ENCODE data around the gene NRSN2.
"Not testable (repeated sequence)": the region's sequence is repeated elsewhere in the genome, so short reads cannot be mapped to it uniquely, and the experiment has no call there.

NRSN2 gene

DNA sequence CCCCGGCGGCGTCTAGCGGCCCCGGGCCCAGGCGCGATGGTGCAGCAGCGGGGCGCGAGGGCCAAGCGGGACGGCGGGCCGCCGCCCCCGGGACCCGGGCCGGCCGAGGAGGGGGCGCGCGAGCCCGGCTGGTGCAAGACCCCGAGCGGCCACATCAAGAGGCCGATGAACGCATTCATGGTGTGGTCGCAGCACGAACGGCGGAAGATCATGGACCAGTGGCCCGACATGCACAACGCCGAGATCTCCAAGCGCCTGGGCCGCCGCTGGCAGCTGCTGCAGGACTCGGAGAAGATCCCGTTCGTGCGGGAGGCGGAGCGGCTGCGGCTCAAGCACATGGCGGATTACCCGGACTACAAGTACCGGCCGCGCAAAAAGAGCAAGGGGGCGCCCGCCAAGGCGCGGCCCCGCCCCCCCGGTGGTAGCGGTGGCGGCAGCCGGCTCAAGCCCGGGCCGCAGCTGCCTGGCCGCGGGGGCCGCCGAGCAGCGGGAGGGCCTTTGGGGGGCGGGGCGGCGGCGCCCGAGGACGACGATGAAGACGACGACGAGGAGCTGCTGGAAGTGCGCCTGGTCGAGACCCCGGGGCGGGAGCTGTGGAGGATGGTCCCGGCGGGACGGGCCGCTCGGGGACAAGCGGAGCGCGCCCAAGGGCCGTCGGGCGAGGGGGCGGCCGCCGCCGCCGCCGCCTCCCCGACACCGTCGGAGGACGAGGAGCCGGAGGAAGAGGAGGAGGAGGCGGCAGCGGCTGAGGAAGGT is 20.8 kb upstream of the NRSN2 start:
- DNase-seq: peak; percentile 81 to 83

DNA sequence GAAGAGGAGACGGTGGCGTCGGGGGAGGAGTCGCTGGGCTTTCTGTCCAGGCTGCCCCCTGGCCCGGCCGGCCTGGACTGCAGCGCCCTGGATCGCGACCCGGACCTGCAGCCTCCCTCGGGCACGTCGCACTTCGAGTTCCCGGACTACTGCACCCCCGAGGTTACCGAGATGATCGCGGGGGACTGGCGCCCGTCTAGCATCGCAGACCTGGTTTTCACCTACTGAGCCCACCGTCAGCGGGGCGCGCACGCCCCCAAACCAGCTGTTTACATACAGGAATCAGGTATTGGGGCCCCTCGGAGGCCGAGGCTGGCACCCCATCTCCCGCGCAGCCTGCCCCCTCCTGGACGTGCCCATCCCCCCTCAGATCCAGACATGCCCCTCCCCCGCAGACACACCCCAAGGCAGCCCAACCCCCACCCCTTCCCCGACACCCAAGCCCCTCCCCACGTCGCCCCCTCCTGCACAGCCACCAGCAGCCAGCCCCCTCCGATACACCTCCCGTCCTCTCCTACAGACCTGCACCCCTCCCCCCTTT is 20.2 kb upstream of the NRSN2 start:
- DNase-seq: peak in 1 of 2 experiments; percentile 67

DNA sequence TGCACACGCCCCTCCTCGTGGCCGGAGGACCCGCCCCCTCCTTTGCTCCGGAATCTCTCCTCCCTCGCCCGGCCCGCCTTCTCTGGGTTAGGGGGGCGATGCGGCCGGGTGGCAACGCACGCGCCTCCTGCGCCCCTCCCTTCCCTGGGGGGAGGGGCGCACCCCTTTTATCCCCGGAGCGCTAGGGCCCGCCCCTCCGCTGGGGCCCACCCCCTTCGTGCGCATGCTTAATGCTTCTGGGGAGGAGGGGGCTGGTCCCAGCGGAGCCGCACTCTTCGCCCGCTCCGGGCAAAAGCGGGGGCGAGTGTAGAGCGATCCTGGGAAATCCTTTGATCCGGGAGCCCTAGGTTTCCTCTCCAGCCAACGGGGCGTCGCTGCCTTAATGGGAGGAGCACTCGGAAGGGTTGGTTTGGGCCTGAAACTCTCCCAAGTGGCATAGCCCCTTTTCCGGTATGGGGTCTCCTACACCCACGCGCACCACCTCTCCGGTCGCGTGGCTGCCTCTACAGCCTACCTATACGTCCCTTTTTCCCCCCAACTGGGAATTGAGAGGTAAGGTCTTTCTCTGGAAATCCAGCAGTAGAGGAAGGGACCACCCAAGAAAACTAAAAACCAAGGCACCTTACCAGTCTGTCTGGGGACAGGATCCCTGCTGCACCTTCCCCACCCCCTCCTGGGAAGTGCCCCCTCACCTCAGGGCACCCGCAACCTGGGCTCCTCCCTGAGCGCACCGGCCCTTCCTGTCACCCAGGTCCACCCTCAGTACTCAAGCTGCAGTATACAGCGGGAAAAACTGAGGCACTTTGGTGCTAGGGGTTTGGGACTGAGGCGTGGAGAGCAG is 19.5 kb upstream of the NRSN2 start:
- DNase-seq: peak; percentile 97

DNA sequence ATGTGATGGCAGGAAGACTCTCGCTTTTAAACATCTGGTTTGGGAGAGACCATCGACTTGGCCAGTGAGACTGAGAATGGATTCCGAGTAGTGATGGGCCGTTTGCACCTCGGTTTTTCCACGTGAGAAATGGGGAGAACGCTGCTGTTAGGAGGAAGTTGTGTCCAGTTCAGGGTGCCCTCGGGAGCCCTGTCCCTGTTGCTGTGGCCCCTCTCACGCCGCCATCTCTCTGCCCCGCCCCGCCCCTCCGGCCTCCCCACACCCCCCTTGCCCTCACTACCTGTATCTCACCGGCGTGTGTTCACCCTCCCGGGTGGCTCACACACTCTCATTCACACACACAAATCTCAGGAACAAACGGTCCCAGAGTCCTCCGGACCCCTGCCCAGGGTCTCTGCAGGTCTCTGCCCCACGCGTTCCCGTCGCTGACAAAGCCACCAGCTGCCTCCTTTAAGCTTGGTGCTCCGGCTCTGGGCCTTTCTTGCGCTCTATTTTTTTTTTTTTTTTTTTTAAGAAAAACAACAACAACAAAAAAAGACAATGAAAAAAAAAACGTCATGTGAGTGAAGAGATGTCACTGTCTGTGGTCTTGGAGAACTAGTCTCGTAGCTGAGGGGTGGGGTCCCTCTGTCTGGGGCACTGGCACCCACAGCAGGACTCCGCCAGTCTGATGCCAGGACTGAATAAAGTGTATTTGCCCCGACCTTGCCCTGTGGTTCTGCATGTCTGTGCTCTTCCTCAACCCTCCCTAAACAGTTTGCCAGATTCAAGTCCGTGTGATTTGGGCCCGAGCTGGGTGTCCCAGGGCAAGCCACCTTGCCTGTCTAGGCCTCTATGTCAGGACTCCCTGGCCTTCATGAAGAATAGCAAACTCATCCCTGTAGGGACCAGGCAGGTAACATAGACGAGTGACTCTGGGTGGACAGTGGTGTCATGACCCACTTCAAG is 18.6 kb upstream of the NRSN2 start:
- no peak for DNase-seq

DNA sequence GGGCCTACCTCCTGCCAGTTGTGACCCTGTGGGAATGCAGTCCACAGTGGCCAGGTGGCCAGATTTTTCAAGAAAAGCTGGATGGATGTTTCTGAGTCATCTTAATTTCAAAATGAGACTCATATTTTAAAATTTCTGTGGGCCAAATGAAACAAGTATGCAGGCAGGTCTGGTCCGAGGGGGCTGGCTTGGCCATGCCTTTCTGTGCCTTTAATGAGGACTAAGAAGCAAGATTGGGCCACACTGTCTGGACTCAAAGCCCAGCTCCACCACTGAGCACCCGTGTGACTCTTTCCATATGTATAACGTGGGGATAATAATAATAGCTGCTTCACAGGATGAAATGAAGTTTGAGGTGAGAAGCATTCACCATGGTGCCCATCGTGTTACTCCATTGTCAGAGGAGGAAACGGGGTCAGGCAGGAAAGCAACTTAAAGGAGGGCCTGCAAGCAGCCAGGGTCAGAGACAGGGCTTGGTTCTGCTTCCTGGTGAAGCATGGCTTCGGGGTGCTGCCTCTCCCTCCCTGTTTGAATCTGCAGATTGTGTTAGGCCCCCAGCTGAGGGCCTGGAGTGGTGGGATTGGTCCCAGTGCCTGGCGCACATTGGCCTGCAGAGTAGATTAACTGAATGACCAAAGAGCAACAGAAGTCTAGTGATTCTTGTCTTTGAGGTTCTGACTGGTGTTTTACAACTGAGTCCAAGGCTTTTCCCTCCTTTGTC is 17.8 kb upstream of the NRSN2 start:
- no peak for DNase-seq

DNA sequence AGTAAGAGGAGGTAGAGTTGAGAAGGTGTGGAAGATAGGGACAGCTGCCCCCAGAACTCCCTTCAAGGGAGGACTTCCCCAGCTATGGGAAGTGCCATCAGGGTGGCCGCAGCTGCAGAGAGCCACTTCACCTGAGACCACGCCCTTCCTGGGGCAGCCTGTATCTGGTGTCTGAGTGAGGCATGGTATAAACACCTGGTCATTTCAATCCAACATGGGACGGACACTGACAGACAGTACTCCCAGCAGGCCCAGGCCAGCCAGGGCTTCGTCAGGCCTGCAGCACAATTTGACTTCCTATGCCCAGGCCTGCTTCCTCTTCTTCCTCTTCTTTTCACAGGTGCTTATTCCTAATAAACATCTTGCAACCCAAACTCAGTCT is 17.1 kb upstream of the NRSN2 start:
- peak; percentile 8 to 61 for DNase-seq

DNA sequence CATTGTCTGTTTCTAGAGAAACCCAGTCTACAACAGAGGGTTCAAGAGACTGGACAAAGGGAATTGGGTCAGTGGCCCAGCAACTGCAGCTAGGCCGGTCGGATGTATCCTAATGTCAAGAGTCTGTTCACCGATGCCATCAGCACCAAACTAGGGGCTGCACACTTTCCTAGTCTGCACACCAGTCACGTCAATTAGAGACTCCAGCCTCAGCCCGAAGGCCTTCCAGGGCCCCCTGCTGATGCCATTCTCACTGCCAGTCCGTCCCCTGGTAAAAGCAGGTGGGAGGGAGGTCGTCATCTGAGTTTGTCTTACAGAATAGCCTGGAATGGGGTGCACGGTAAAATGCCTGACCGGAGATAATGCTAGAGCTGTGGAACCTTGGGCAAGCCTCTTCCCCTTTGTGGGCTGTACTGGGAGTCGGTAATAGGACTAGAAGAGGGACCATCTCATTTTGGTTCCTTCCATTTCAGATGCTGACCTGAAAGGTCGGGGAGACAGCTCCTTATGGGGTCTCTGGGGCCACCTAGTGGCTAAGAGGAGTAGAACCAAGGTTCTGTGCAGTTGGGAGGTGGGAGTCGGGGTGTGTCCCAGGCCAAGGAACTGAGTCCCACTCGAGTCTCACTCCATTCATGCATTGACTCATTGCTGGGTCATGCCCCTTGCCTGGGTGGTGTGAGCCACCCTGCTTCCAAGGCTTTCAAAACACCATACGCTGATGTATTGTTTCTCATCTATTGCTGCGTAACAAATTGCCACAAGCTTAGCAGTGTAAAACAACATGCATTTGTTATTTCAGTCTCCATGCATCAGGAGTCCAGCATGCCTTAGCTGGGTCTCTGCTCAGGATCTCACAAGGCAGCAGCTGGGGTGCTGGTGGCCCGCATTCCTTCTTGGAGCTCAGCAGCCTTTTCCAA is 16.4 kb upstream of the NRSN2 start:
- DNase-seq: peak; percentile 47 to 84

DNA sequence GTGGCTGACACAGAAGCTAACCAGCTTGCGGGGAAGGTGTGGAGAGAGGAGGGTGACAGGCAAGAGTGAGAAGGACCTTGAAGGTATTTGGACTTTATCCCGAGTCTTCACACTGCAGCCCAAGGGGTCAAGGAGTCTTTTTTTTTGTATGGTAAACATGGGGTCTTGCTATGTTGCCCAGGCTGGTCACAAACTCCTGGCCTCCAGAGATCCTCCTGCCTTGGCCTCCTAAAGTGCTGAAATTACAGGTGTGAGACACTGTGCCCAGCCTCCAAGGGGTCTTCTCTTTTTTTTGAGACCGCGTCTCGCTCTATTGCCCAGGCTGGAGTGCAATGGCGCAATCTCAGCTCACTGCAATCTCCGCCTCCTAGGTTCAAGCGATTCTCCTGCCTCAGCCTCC is 12.3 kb upstream of the NRSN2 start:
- no peak for DNase-seq

DNA sequence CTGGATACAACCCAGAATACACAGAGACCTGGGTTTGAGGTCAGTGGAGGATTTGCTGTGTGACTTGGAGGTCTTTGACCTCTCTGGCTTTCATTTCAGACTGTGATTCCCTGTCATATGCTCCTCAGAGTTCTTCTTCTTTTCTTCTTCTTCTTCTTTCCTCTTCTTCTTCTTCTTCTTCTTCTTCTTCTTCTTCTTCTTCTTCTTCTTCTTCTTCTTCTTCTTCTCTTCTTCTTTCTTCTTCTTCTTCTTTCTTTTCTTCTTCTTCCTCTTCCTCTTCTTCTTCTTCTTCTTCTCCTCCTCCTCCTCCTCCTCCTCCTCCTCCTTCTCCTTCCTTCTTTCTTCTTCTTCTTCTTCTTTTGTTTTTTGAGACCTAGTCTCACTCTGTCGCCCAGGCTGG is 10.9 kb upstream of the NRSN2 start:
- DNase-seq: not testable (repeated sequence)

DNA sequence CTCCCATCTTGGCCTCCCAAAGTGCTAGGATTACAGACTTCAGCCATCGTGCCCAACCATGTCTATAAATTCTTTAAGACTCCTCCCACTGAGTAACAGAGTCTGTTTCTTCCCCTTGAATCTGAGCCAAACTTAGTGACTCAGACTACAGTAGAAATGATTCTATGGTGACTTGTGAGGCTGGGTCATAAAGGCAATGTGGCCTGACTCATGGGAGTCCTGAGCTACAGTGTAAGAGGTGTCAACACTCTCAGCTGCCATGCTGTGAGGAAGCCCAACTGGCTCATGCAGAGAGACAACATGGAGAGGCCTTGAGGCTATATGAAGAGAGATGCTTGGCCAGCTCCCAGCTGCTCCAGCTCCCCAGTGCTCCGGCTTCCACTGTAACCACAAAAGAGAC is 5.2 kb upstream of the NRSN2 start:
- no peak for DNase-seq

DNA sequence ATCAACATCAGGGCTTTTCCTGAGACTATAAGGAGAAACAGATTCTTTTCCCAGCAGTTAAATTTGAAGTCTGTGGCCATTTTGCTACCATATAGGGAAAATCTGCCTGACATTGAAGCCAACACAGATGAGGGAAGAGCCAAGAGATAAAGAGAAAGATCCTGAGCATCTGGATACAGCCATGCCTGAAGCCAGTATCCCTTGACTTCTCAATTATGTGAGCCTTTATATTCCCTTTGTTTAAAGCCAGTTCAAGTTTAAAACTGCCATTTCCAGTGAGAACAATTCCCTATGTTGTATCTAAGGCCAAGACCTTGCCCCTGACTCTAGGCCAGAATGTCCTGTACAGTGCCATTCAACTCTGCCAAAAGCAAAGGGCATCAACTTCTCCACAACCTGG is 3.8 kb upstream of the NRSN2 start:
- no peak for DNase-seq

DNA sequence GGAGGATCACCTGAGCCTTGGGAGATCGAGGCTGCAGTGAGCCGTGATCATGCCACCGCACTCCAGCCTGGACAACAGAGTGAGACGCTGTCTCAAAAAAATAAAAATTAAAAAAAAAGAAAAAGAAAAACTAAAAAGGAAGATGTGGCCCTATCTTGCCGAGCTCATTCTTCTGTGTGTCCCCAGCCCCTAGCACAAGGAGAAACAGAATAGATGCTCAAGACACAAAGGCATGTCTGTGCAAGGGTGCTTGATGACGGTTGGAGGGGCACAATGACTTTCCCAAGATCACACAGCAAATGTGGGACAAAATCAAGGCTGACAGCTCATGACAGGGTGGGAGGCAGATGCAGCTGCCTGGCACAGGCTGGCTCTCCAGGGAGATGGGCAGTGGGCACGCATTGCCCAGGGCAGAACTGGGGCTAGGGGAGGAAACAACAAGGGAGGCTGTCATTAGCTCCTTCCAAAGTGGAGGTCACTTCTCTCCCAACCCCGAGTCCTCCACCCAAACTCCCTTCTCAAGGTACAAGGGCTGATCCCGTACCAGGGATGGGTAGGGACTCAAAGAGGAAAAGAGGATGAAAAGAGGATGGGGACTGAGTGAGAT is 775 bp upstream of the NRSN2 start:
- no peak for DNase-seq

DNA sequence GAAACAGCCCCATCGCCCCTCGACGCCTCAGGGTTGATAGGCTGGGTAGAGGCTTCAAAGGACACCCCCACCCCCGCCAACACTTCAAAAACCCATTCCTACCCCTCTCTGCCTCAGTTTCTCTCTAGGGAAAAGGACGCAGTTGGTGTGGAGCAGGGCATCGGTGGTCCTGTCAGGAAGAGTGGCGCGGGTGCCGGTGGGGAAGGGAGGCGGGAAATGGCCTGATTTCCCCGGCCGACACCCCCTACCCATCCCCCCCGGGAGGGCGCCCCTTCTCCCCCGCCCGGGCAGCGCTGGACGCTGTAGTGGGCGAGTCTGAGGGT is 367 bp downstream of the NRSN2 start:
- DNase-seq: no peak

DNA sequence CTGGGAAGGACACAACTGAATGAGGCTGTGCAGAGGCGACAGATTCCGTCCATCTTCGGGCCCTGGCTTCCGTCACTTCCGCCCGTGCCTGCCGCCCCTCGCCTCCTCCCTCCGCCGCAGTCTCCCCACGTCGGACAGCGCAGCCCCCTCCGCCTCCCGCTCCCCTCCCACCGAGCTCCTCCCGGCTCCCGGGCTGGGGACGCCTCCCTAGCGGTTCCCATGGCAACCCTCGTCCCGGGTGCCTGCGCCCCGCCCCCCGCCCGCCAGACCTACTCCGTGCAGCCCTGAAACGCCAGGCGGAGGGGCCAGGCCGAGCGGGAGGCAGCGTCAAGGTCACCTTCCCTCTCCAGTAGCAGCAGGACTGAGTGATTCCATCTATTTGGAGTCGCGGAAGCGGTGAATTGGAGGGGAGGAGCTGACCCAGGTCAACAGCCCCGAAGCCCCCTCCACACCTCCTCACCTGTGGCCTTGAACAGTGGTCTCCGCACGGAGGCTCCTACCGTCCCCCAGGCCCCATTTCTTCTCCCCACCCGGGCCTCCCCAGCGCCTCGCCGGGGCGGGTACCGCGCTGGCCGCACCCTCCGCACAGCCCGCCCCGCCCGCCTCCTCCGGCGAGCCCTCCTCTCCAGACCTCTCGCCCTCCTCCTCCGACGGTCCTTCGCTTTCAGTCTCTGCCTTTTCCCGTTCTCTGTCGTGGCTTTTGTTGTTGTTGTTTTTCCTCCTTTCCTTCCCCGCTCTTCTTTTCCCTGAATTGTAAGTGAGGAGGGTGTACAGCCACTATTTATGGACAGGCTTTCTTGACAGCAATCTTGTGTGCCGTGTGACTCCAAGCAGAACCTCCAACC is 951 bp downstream of the NRSN2 start:
- peak; percentile 97 to 98 for DNase-seq

DNA sequence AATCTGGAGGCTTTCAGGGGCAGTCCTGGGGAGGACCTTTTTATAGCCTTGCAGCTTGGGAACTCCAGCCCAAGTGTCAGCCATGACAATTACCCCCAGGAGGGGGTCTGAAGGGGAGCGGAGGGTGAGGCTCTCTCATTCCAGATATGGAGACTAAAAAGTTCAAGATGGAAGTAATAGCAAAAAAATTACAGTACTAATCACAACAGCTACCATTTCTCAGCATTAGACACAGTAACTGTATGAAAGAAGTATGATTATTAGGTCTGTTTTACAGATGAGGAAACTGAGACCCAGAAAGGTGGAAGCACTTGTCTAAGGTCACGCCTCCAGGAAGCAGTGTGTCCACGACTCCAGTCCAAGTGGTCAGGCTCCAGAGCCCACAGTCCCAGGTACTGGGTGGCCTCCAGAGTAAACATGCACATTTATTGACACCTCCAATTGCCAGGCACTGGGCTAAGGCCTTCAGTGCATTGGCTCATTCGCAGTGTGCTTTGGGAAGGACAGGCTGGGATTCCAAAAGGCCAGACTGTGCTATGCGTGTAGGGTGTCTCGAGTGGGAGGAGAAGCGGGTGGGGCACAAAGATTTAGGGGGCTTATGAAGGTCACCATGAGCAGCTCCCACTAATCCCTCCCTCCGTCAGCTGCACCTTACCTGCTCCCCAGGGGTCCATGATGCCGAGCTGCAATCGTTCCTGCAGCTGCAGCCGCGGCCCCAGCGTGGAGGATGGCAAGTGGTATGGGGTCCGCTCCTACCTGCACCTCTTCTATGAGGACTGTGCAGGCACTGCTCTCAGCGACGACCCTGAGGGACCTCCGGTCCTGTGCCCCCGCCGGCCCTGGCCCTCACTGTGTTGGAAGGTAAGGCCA is 2.3 kb downstream of the NRSN2 start:
- no peak for DNase-seq

DNA sequence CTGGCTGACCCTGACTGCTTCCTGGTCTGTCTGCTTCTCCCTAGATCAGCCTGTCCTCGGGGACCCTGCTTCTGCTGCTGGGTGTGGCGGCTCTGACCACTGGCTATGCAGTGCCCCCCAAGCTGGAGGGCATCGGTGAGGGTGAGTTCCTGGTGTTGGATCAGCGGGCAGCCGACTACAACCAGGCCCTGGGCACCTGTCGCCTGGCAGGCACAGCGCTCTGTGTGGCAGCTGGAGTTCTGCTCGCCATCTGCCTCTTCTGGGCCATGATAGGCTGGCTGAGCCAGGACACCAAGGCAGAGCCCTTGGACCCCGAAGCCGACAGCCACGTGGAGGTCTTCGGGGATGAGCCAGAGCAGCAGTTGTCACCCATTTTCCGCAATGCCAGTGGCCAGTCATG is 6.3 kb downstream of the NRSN2 start:
- DNase-seq: peak; percentile 60 to 84

DNA sequence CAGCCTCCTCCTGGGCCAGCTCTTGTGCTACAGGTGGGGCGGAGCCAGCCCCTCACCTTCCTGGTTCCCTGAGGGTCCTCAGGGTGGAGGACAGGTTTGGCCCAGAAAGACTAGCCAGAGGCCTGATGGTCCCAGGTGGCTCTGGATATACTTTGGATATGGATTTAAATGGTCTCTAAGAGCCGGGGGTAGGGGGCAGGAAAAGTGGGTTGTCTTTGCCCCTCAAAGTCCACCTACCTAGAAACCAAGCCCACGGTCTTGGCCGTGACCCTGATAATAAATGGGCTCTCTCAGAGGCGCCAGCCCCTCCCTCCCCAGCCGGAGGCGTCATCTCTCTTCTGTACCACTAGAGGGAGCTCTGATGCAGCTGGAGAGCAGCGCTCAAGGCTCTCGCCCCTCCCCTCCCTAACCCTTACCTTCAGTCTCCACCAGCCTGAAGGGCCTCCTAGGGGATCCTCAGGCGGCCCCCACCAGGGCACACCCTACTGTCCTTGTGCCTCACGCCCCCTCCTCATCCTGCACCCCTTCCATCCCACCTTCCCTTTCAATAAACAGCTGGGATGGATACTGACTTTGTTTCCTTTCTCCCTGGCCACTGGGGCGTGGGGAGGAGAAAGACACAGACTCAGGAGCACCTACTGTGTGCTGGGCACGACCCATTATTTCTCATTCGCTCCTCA is 7.5 kb downstream of the NRSN2 start:
- peak; percentile 76 to 86 for DNase-seq

DNA sequence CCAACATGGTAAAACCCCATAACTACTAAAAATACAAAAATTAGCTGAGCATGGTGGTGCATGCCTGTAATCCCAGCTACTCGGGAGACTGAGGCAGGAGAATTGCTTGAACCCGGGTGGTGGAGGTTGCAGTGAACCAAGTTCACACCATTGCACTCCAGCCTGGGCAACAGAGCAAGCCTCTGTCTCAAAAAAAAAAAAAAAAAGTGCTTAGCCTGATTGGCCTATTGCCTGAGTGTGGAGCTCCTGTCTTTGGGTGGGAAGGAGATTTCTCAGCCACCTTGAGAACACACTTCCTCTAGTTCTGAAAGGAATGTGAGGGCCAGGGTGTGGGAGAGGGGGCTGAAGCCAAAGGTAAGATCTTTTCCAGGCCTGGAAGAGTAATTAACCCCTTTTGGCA is 9.2 kb downstream of the NRSN2 start:
- not testable (repeated sequence) for DNase-seq
